Measurements from ENCODE around the gene NMNAT2.

NMNAT2 gene

GRCh38 chr1:183285256-183285655 is 132.9 kb downstream of the NMNAT2 start:
- TF ChIP-seq SNAI2 (CRISPR knock-in tag; IDR thresholded peaks at IDR 0.05) = no peak
- TF ChIP-seq RARB (CRISPR knock-in tag; IDR thresholded peaks at IDR 0.05) = no peak
- no peak for TF ChIP-seq TCF4 (CRISPR knock-in tag; IDR thresholded peaks at IDR 0.05; ENCODE audit: borderline replicate concordance)
- no peak for TF ChIP-seq ZC3H10 (CRISPR knock-in tag; IDR thresholded peaks at IDR 0.05)
- TF ChIP-seq PATZ1 (CRISPR knock-in tag; IDR thresholded peaks at IDR 0.05; ENCODE audit: borderline replicate concordance) = no peak
- ATAC-seq = no peak

- no peak for ATAC-seq
- TF ChIP-seq SNAI2 (CRISPR knock-in tag; IDR thresholded peaks at IDR 0.05) (no peak), ARNTL (CRISPR knock-in tag; IDR thresholded peaks at IDR 0.05; ENCODE audit: borderline replicate concordance, low read depth) (no peak), CSDC2 (CRISPR knock-in tag; IDR thresholded peaks at IDR 0.05) (no peak), BACH2 (CRISPR knock-in tag; IDR thresholded peaks at IDR 0.05; ENCODE audit: borderline replicate concordance) (no peak), ZFP3 (CRISPR knock-in tag; IDR thresholded peaks at IDR 0.05) (no peak), CSRNP3 (CRISPR knock-in tag; IDR thresholded peaks at IDR 0.05) (no peak), ISL1 (CRISPR knock-in tag; IDR thresholded peaks at IDR 0.05) (no peak), OSR1 (CRISPR knock-in tag; IDR thresholded peaks at IDR 0.05) (no peak)
Measured at GRCh38 chr1:183284086-183284485, 134.1 kb downstream of the NMNAT2 start.

- TF ChIP-seq CSRNP3 (CRISPR knock-in tag; IDR thresholded peaks at IDR 0.05) (no peak), CSDC2 (CRISPR knock-in tag; IDR thresholded peaks at IDR 0.05) (no peak), ISL1 (CRISPR knock-in tag; IDR thresholded peaks at IDR 0.05) (no peak), PPARA (CRISPR knock-in tag; IDR thresholded peaks at IDR 0.05; ENCODE audit: borderline replicate concordance) (no peak), ZNF8 (CRISPR knock-in tag; IDR thresholded peaks at IDR 0.05) (no peak), ARNTL (CRISPR knock-in tag; IDR thresholded peaks at IDR 0.05; ENCODE audit: borderline replicate concordance, low read depth) (no peak), TOX (CRISPR knock-in tag; IDR thresholded peaks at IDR 0.05; ENCODE audit: borderline replicate concordance) (no peak), TCF4 (CRISPR knock-in tag; IDR thresholded peaks at IDR 0.05; ENCODE audit: borderline replicate concordance) (no peak), PATZ1 (CRISPR knock-in tag; IDR thresholded peaks at IDR 0.05; ENCODE audit: borderline replicate concordance) (no peak), ZFP3 (CRISPR knock-in tag; IDR thresholded peaks at IDR 0.05) (no peak), OSR1 (CRISPR knock-in tag; IDR thresholded peaks at IDR 0.05) (no peak), RARB (CRISPR knock-in tag; IDR thresholded peaks at IDR 0.05) (no peak), ZFP30 (CRISPR knock-in tag; IDR thresholded peaks at IDR 0.05) (no peak)
- no peak for ATAC-seq
Measured at GRCh38 chr1:183283286-183283685, 134.9 kb downstream of the NMNAT2 start.

GRCh38 chr1:183282101-183282855 is 135.9 kb downstream of the NMNAT2 start:
- TF ChIP-seq GLIS3 (CRISPR knock-in tag; IDR thresholded peaks at IDR 0.05) = no peak
- ATAC-seq = no peak

GRCh38 chr1:183281553-183282091 is 136.6 kb downstream of the NMNAT2 start:
- ATAC-seq = peak; percentile 96
- no peak for TF ChIP-seq POU6F1 (CRISPR knock-in tag; IDR thresholded peaks at IDR 0.05; ENCODE audit: borderline replicate concordance, low read depth)
- TF ChIP-seq TCF4 (CRISPR knock-in tag; IDR thresholded peaks at IDR 0.05; ENCODE audit: borderline replicate concordance) = no peak
- TF ChIP-seq ZNF565 (CRISPR knock-in tag; conservative IDR thresholded peaks at IDR 0.05; ENCODE audit: low read depth) = no peak
- no peak for TF ChIP-seq ESRRG (CRISPR knock-in tag; IDR thresholded peaks at IDR 0.05)
- no peak for TF ChIP-seq ZNF70 (CRISPR knock-in tag; IDR thresholded peaks at IDR 0.05)
- TF ChIP-seq ZC3H10 (CRISPR knock-in tag; IDR thresholded peaks at IDR 0.05) = no peak
- no peak for TF ChIP-seq ZFP3 (CRISPR knock-in tag; IDR thresholded peaks at IDR 0.05)
- TF ChIP-seq GLIS3 (CRISPR knock-in tag; IDR thresholded peaks at IDR 0.05) = no peak
- TF ChIP-seq SNAI2 (CRISPR knock-in tag; IDR thresholded peaks at IDR 0.05) = no peak
- TF ChIP-seq CSDC2 (CRISPR knock-in tag; IDR thresholded peaks at IDR 0.05) = no peak
- TF ChIP-seq PPARA (CRISPR knock-in tag; IDR thresholded peaks at IDR 0.05; ENCODE audit: borderline replicate concordance) = no peak
- no peak for TF ChIP-seq PATZ1 (CRISPR knock-in tag; IDR thresholded peaks at IDR 0.05; ENCODE audit: borderline replicate concordance)
- no peak for TF ChIP-seq ZNF8 (CRISPR knock-in tag; IDR thresholded peaks at IDR 0.05)
- no peak for TF ChIP-seq ARNTL (CRISPR knock-in tag; IDR thresholded peaks at IDR 0.05; ENCODE audit: borderline replicate concordance, low read depth)
- no peak for TF ChIP-seq ZFP30 (CRISPR knock-in tag; IDR thresholded peaks at IDR 0.05)
- TF ChIP-seq RARB (CRISPR knock-in tag; IDR thresholded peaks at IDR 0.05) = no peak
- no peak for TF ChIP-seq ISL1 (CRISPR knock-in tag; IDR thresholded peaks at IDR 0.05)

All from SK-N-SH treated with all-trans-retinoic acid at 6 μM for 48 hours (cell line).